H1 (cell line): ENCODE data around the gene TIMP4. TPM values are rescaled to one million over a fixed set of nuclear protein-coding genes. Genes with fewer than 3 reads are reported as not detected.

Experiments used
- CTCF ChIA-PET: fragments of 300-600 bp; sonication (Branson Sonifier 250); formaldehyde crosslinking; loops from one replicate; lab custom pipeline; 2021; ENCODE audit not compliant: partially characterized antibody; lab: Charles Lee
- POLR2A ChIA-PET: fragments of 300-600 bp; sonication (Branson Sonifier 250); formaldehyde crosslinking; loops from one replicate; lab custom pipeline; 2021; ENCODE audit warnings: inconsistent platforms; ENCODE audit not compliant: partially characterized antibody; lab: Charles Lee
- DNase-seq, 2 experiments: peaks; one replicate each; pipeline versions ENCODE4 v3.0.0 to v3.0.0-alpha.2; 2010 to 2022; ENCODE audit warnings: low spot score in 2 of 2, low read depth in 1 of 2, mixed read lengths in 1 of 2
- FAIRE-seq: peaks from 2 replicates; lab custom pipeline; 2011; peaks lifted over from hg19 to GRCh38; lab: Jason Lieb, UNC
- H2AFZ ChIP-seq: 2 replicates; pipeline ENCODE4 v1.8.1; 2012; ENCODE audit warnings: low read length, inconsistent platforms
- H2AK5ac ChIP-seq: 2 replicates; pipeline ENCODE4 v1.6.1; 2013; ENCODE audit warnings: low read depth, low read length
- H2BK120ac ChIP-seq: replicated peaks from 2 replicates; pipeline ENCODE3; 2013; ENCODE audit warnings: low read depth, low read length, inconsistent platforms
- H2BK12ac ChIP-seq: 2 replicates; pipeline ENCODE4 v1.6.1; 2013; ENCODE audit warnings: low read depth, low read length
- H2BK15ac ChIP-seq: 2 replicates; pipeline ENCODE4 v1.6.1; 2013; ENCODE audit warnings: low read length
- H2BK20ac ChIP-seq: 2 replicates; pipeline ENCODE4 v1.6.1; 2013; ENCODE audit warnings: low read length
- H2BK5ac ChIP-seq: 2 replicates; pipeline ENCODE4 v1.6.1; 2013; ENCODE audit warnings: low read depth, low read length
- H3K14ac ChIP-seq: 2 replicates; pipeline ENCODE4 v1.6.1; 2013; ENCODE audit warnings: inconsistent platforms; ENCODE audit not compliant: insufficient read length
- H3K18ac ChIP-seq: 2 replicates; pipeline ENCODE4 v1.6.1; 2013; ENCODE audit warnings: low read length; ENCODE audit errors: extremely low read depth
- H3K23ac ChIP-seq: 2 replicates; pipeline ENCODE4 v1.6.1; 2013; ENCODE audit warnings: inconsistent platforms; ENCODE audit not compliant: insufficient read length
- H3K23me2 ChIP-seq: 2 replicates; pipeline ENCODE4 v1.6.1; 2013; ENCODE audit warnings: low read depth, low read length
- H3K27ac ChIP-seq: 2 replicates; pipeline ENCODE4 v1.6.1; 2011; ENCODE audit warnings: low read depth, low read length, inconsistent platforms
- H3K27me3 ChIP-seq, 4 experiments: replicated peaks in 1 of 4; 1 replicate in 1 of 4; 2 replicates in 3 of 4; pipeline versions ENCODE4 v1.6.1 to v1.8.1; 2011 to 2013; ENCODE audit warnings: low read length in 3 of 4, mild to moderate bottlenecking in 3 of 4, inconsistent platforms in 2 of 4, mixed read lengths in 2 of 4, moderate library complexity in 1 of 4; ENCODE audit not compliant: control insufficient read depth in 3 of 4, insufficient read depth in 3 of 4; ENCODE audit errors: extremely low read depth in 1 of 4
- H3K36me3 ChIP-seq, 4 experiments: 2 replicates each; pipeline versions ENCODE4 v1.6.1 to v1.8.1; 2011 to 2013; ENCODE audit warnings: mild to moderate bottlenecking in 4 of 4, low read length in 3 of 4, moderate library complexity in 2 of 4, control low read depth in 1 of 4, inconsistent platforms in 1 of 4; ENCODE audit not compliant: insufficient read depth in 4 of 4, control insufficient read depth in 2 of 4
- H3K4ac ChIP-seq: replicated peaks from 2 replicates; pipeline ENCODE3; 2013; ENCODE audit warnings: low read length, low read depth, mixed read lengths, inconsistent platforms; ENCODE audit not compliant: insufficient read length
- H3K4me1 ChIP-seq, 4 experiments: replicated peaks in 1 of 4; 1 replicate in 1 of 4; 2 replicates in 3 of 4; pipeline versions ENCODE4 v1.6.1 to v1.8.1; 2011 to 2013; ENCODE audit warnings: low read length in 3 of 4, inconsistent platforms in 2 of 4, mixed read lengths in 1 of 4; ENCODE audit not compliant: insufficient read depth in 4 of 4, control insufficient read depth in 3 of 4
- H3K4me2 ChIP-seq, 2 experiments: 2 replicates each; pipeline versions ENCODE4 v1.6.1 to v1.8.1; 2011 to 2013; ENCODE audit warnings: low read depth in 2 of 2, low read length in 2 of 2, control low read depth in 1 of 2, inconsistent platforms in 1 of 2, mild to moderate bottlenecking in 1 of 2; ENCODE audit not compliant: insufficient read depth in 1 of 2
- H3K4me3 ChIP-seq, 4 experiments: fragments of 200-600, 300-600 bp in 1 of 4; sonication (generic), shearing (Covaris generic), sonication (Bioruptor Twin) in 1 of 4; 2 replicates each; pipeline versions ENCODE4 v1.5.1 to v1.8.1; 2011 to 2016; ENCODE audit warnings: low read length in 4 of 4, low read depth in 3 of 4, control low read depth in 2 of 4, inconsistent platforms in 2 of 4, mild to moderate bottlenecking in 2 of 4, mixed read lengths in 1 of 4, moderate library complexity in 1 of 4; ENCODE audit not compliant: insufficient read depth in 2 of 4; ENCODE audit errors: extremely low read depth in 1 of 4
- H3K56ac ChIP-seq: replicated peaks from 2 replicates; pipeline ENCODE3; 2013; ENCODE audit warnings: low read depth, mild to moderate bottlenecking, mixed read lengths, low read length, inconsistent platforms; ENCODE audit not compliant: insufficient read length
- H3K79me1 ChIP-seq: 2 replicates; pipeline ENCODE4 v1.6.1; 2013; ENCODE audit warnings: low read depth, low read length, control low read depth
- H3K79me2 ChIP-seq, 2 experiments: 2 replicates each; pipeline versions ENCODE4 v1.6.1 to v1.8.1; 2012 to 2013; ENCODE audit warnings: low read length in 2 of 2, mild to moderate bottlenecking in 2 of 2, inconsistent platforms in 1 of 2; ENCODE audit not compliant: insufficient read depth in 2 of 2, control insufficient read depth in 1 of 2
- H3K9ac ChIP-seq, 4 experiments: replicated peaks in 1 of 4; 1 replicate in 1 of 4; 2 replicates in 3 of 4; pipeline versions ENCODE4 v1.6.1 to v1.8.1; 2011 to 2013; ENCODE audit warnings: low read depth in 3 of 4, low read length in 3 of 4, control low read depth in 2 of 4, mild to moderate bottlenecking in 2 of 4, moderate library complexity in 2 of 4, inconsistent platforms in 1 of 4; ENCODE audit errors: extremely low read depth in 1 of 4
- H3K9me3 ChIP-seq, 2 experiments: 2 replicates each; pipeline versions ENCODE4 v1.6.1 to v1.8.1; 2012 to 2013; ENCODE audit warnings: mild to moderate bottlenecking in 2 of 2, moderate library complexity in 2 of 2, control low read depth in 1 of 2, inconsistent platforms in 1 of 2, low read depth in 1 of 2, low read length in 1 of 2, mixed read lengths in 1 of 2; ENCODE audit not compliant: insufficient read depth in 2 of 2
- H4K20me1 ChIP-seq, 2 experiments: replicated peaks in 1 of 2; 2 replicates each; pipeline versions ENCODE3 to v1.8.1; 2011 to 2013; ENCODE audit warnings: inconsistent platforms in 2 of 2, low read length in 2 of 2, mild to moderate bottlenecking in 1 of 2; ENCODE audit not compliant: insufficient read depth in 2 of 2, control insufficient read depth in 1 of 2
- H4K5ac ChIP-seq: 2 replicates; pipeline ENCODE4 v1.6.1; 2013; ENCODE audit warnings: low read length, low read depth, mixed read lengths, inconsistent platforms; ENCODE audit not compliant: insufficient read length
- H4K8ac ChIP-seq: 2 replicates; pipeline ENCODE4 v1.8.0; 2013; ENCODE audit warnings: mild to moderate bottlenecking, moderate library complexity, low read length, inconsistent platforms; ENCODE audit not compliant: insufficient read depth; ENCODE audit errors: extremely low read depth
- H4K91ac ChIP-seq: replicated peaks from 2 replicates; pipeline ENCODE3; 2013; ENCODE audit warnings: low read length, mixed read lengths, inconsistent platforms; ENCODE audit not compliant: insufficient read length
- BRCA1 ChIP-seq: IDR thresholded peaks from 2 replicates; pipeline ENCODE4 v1.6.1; 2012; ENCODE audit warnings: low read depth, low read length, improper control_type of control experiment
- CHD1 ChIP-seq: IDR thresholded peaks from 2 replicates; pipeline ENCODE4 v1.6.1; 2012; ENCODE audit warnings: low read depth, low read length, improper control_type of control experiment
- EZH2 ChIP-seq: fragments of 200-600 bp; sonication (generic); IDR thresholded peaks from 2 replicates; pipeline ENCODE4 v1.7.1; 2012; ENCODE audit warnings: low read depth, mild to moderate bottlenecking, moderate library complexity, low read length, inconsistent platforms; ENCODE audit not compliant: severe bottlenecking
- KDM5A ChIP-seq: fragments of 200-600 bp; IDR thresholded peaks from 2 replicates; pipeline ENCODE4 v1.7.1; 2012; ENCODE audit warnings: mild to moderate bottlenecking, low read length, inconsistent platforms, mixed read lengths
- POLR2AphosphoS5 ChIP-seq: IDR thresholded peaks from 2 replicates; pipeline ENCODE4 v1.6.1; 2011; ENCODE audit warnings: low read depth, low read length
- RXRA ChIP-seq: IDR thresholded peaks from 2 replicates; pipeline ENCODE4 v1.6.1; 2011; ENCODE audit warnings: low read depth, mild to moderate bottlenecking, low read length, moderate library complexity; ENCODE audit not compliant: insufficient read depth
- SIN3A ChIP-seq, 2 experiments: IDR thresholded peaks in 1 of 2; conservative IDR thresholded peaks in 1 of 2; 2 replicates each; pipeline ENCODE4 v1.6.1; 2011 to 2012; ENCODE audit warnings: low read length in 2 of 2, improper control_type of control experiment in 1 of 2, low read depth in 1 of 2, mild to moderate bottlenecking in 1 of 2
- SRF ChIP-seq: IDR thresholded peaks from 2 replicates; pipeline ENCODE4 v1.6.1; 2011; ENCODE audit warnings: mild to moderate bottlenecking, low read depth, low read length, moderate library complexity
- ZNF274 ChIP-seq: IDR thresholded peaks from 2 replicates; pipeline ENCODE4 v1.7.0; 2012; ENCODE audit warnings: low read length, borderline replicate concordance; ENCODE audit errors: extremely low read depth
- WGBS, 2 experiments: shearing (Covaris generic) in 1 of 2; methylation state at CpG; one replicate each; pipeline versions ENCODE4 v1.1.6 to v1.1.7; 2013 to 2015; ENCODE audit warnings: low lambda C conversion rate in 2 of 2, mixed read lengths in 2 of 2, inconsistent platforms in 1 of 2, low coverage in 1 of 2, missing lambda C conversion rate in 1 of 2; ENCODE audit not compliant: insufficient replicate concordance in 2 of 2, insufficient coverage in 1 of 2, insufficient read length in 1 of 2; ENCODE audit errors: extremely low coverage in 1 of 2, missing lambda C conversion rate in 1 of 2; 5-methylcytosine and 5-hydroxymethylcytosine counted together
- polyA plus RNA-seq, 7 experiments: library from polyadenylated mRNA; depleted of rRNA in 3 of 7; stranded (reverse) in 5 of 7; unstranded in 2 of 7; fragments of >200 nt in 5 of 7; fragments of 200-250 nt in 2 of 7; gene quantifications; 1 replicate in 5 of 7; 2 replicates in 1 of 7; 4 replicates in 1 of 7; pipeline versions ENCODE4 v1.2.1 to v1.2.3, GENCODE V29; 2011 to 2013; ENCODE audit warnings: missing spikeins in 2 of 7, mixed read lengths in 2 of 7
- total RNA-seq: library from RNA; stranded (reverse); fragmentation: NEBNext Ultra II Directional; extraction: Animal tissue kit (Norgen Biotek cat#: 25700); gene quantifications from 2 replicates; pipeline ENCODE4 v1.2.1, GENCODE V29; 2021
- TF ChIP-seq, protein P1 (sequence below): IDR thresholded peaks from 2 replicates; pipeline ENCODE4 v1.6.1; 2011; ENCODE audit warnings: low read length, improper control_type of control experiment

Gene TIMP4
- total and polyA plus RNA-seq, 2 of the 8 experiments (the other 6 are each of a cell fraction or from before 2014, with no cell fraction given), result 5.1 to 8.7 TPM

- Histone ChIP-seq H2AK5ac (no peak overlapping the region), H3K36me3 (no peaks in the 10 kb centered on the region; a peak in 1 of 8 replicates), H4K20me1 (no peaks in the 10 kb centered on the region), H3K23ac (no peak overlapping the region), H3K23me2 (no peaks in the 10 kb centered on the region; the same call in 1 of the 2 replicates), H3K56ac (no peak overlapping the region), H2BK120ac (no peak overlapping the region), H3K14ac (no peak overlapping the region), H2BK12ac (no peak overlapping the region), H2BK5ac (no peak overlapping the region), H2BK20ac (no peak overlapping the region), H3K4ac (no peak overlapping the region), H3K4me1 (no peaks in the 10 kb centered on the region), H4K91ac (no peak overlapping the region), H3K18ac (no peak overlapping the region), H3K9ac (no peak overlapping the region), H3K4me2 (no peak overlapping the region), H3K79me2 (no peaks in the 10 kb centered on the region), H4K8ac (0 out of 2 replicates have a peak overlapping the region, but pooled peaks have one; percentile 9), H2BK15ac (no peak overlapping the region), H2AFZ (no peak overlapping the region), H3K79me1 (no peaks in the 10 kb centered on the region), H3K9me3 (no peaks in the 10 kb centered on the region), H3K27me3 (no peaks in the 10 kb centered on the region), H3K4me3 (no peak overlapping the region), H4K5ac (no peak overlapping the region), H3K27ac (no peak overlapping the region)
- TF ChIP-seq SIN3A (conservative IDR thresholded peaks at IDR 0.05 in 1 of 2, IDR thresholded peaks at IDR 0.05 in 1 of 2; ENCODE audit: low read depth in 1 of 2, low read length in 2 of 2) (no peak), SRF (no peak), RXRA (no peak), ZNF274 (no peak), KDM5A (no peak), BRCA1 (no peak), POLR2AphosphoS5 (no peak), EZH2 (no peak), CHD1 (no peak)
- TF ChIP-seq, protein P1, sequence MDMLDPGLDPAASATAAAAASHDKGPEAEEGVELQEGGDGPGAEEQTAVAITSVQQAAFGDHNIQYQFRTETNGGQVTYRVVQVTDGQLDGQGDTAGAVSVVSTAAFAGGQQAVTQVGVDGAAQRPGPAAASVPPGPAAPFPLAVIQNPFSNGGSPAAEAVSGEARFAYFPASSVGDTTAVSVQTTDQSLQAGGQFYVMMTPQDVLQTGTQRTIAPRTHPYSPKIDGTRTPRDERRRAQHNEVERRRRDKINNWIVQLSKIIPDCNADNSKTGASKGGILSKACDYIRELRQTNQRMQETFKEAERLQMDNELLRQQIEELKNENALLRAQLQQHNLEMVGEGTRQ, result no peak
- 84% methylated on average over 4 of the region's 4 CpGs; no CpG with 5 or more reads in 1 of the 2 experiments for WGBS, 2 experiments
- ChIA-PET POLR2A (no interaction called here), CTCF (interaction anchor here (1.5 to 16.8 kb wide), 4 partner anchors 10 to 293 kb away, joined by 3 to 651 read pairs (median 15); partner anchors contain the start of gene TIMP4)
- DNase-seq, result no peak
- FAIRE-seq, result no peak
These were observed 27.3 kb upstream of the TIMP4 start for GRCh38 chr3:12186046-12186445.
